ENCODE measurements around the gene EML5.

Gene EML5

GRCh38 chr14:88792473-88793258 lies at the start of gene EML5:
EML5 (minus strand) TSS chr14:88792953; CDS start chr14:88792503, 450 bp downstream.
- peak within 1 kb of the TSS; percentile 35 for H3K27ac ChIP-seq
- TF ChIP-seq ZFX (IDR thresholded peaks at IDR 0.05; ENCODE audit: borderline replicate concordance) (no peak), CTCF (IDR thresholded peaks at IDR 0.05) (peak; percentile 54)

GRCh38 chr14:88842414-88842813 lies 49.7 kb upstream of the EML5 start:
- no peak overlapping the region for H3K27ac ChIP-seq
- no peak for TF ChIP-seq ZFX (IDR thresholded peaks at IDR 0.05; ENCODE audit: borderline replicate concordance)
- no peak for TF ChIP-seq CTCF (IDR thresholded peaks at IDR 0.05)

- no peak for TF ChIP-seq CTCF (IDR thresholded peaks at IDR 0.05)
- no peak for TF ChIP-seq ZFX (IDR thresholded peaks at IDR 0.05; ENCODE audit: borderline replicate concordance)
- no peak overlapping the region for H3K27ac ChIP-seq
Measured at GRCh38 chr14:88841741-88842140, 49.0 kb upstream of the EML5 start.

- no peak overlapping the region for H3K27ac ChIP-seq
- no peak for TF ChIP-seq CTCF (IDR thresholded peaks at IDR 0.05)
- no peak for TF ChIP-seq ZFX (IDR thresholded peaks at IDR 0.05; ENCODE audit: borderline replicate concordance)
Measured at GRCh38 chr14:88840926-88841325, 48.2 kb upstream of the EML5 start.

- no peak for TF ChIP-seq ZFX (IDR thresholded peaks at IDR 0.05; ENCODE audit: borderline replicate concordance)
- no peak for TF ChIP-seq CTCF (IDR thresholded peaks at IDR 0.05)
- no peak overlapping the region for H3K27ac ChIP-seq
Measured at GRCh38 chr14:88838015-88838414, 45.3 kb upstream of the EML5 start.

GRCh38 chr14:88837495-88837894 lies 44.7 kb upstream of the EML5 start:
- no peak for TF ChIP-seq CTCF (IDR thresholded peaks at IDR 0.05)
- no peak for TF ChIP-seq ZFX (IDR thresholded peaks at IDR 0.05; ENCODE audit: borderline replicate concordance)
- H3K27ac ChIP-seq: no peak overlapping the region

GRCh38 chr14:88835661-88836060 lies 42.9 kb upstream of the EML5 start:
- no peak for TF ChIP-seq CTCF (IDR thresholded peaks at IDR 0.05)
- no peak for TF ChIP-seq ZFX (IDR thresholded peaks at IDR 0.05; ENCODE audit: borderline replicate concordance)
- no peak overlapping the region for H3K27ac ChIP-seq
